ENCODE data around the gene LDHAL6A.

LDHAL6A gene

GRCh38 chr11:18490736-18491485, 35.3 kb downstream of the LDHAL6A start:
- no peak for DNase-seq

- DNase-seq = no peak
Measured at GRCh38 chr11:18491924-18492323, 36.3 kb downstream of the LDHAL6A start.

DNA sequence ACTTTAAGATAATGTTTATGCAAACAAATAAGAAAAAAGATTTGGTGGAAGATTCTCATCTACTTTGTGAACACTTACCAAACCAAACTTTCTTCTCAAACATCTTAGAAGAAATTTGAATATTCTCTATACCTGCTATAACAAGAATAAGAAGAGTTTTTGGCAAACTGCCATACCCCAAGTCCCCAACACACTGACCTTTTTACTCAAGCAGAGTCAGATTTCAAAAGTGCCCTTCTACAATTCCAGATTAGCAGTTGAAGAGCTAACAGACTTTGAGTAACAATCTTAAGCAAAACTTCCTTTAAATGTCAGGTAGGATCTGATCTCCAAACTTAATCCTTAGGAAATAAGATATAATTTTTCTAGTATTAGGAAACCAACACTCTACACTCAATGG, 37.2 kb downstream of the LDHAL6A start:
- no peak for DNase-seq

GRCh38 chr11:18493310-18493709, 37.7 kb downstream of the LDHAL6A start:
- no peak for DNase-seq

- no peak for DNase-seq
Measured at GRCh38 chr11:18495271-18495670, 39.6 kb downstream of the LDHAL6A start.

DNA sequence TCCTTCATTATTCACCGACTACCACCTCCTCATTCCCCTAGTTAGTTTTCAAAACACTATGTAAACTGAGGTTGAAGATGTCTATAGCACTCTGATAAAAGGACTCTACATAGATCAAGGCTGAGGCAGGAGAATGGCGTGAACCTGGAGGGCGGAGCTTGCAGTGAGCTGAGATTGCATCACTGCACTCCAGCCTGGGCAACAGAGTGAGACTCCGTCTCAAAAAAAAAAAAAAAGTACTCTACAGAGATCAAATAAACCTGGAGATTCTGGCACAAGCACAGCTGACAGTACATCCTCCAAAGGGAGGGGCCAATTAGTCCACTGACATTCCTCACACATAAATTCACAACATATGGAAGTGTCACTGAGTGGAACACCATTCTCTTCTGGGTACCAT, 40.0 kb downstream of the LDHAL6A start:
- no peak for DNase-seq

DNA sequence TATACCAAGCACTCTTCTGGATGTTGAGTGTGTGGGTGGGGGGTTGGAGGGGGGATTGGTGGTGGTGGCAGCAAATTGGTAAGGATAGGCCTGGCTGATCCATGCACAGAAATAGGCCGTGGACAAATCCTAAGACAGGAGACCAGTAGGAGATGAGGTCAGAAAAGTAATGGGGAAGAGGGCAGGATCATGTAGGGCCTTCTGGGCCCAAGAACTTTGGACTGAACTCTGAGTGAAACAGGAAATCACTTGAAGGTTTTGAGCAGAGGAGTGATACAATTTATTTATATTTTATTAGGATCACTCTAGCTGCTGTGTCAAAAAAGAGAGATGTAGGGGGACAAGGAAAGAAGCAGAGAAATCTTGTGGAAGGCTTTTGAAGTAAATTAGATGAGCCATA, 42.4 kb downstream of the LDHAL6A start:
- no peak for DNase-seq

- DNase-seq = no peak
Measured at GRCh38 chr11:18501629-18502028, 46.0 kb downstream of the LDHAL6A start.

- no peak for DNase-seq
Measured at GRCh38 chr11:18502352-18502751, 46.7 kb downstream of the LDHAL6A start.

DNA sequence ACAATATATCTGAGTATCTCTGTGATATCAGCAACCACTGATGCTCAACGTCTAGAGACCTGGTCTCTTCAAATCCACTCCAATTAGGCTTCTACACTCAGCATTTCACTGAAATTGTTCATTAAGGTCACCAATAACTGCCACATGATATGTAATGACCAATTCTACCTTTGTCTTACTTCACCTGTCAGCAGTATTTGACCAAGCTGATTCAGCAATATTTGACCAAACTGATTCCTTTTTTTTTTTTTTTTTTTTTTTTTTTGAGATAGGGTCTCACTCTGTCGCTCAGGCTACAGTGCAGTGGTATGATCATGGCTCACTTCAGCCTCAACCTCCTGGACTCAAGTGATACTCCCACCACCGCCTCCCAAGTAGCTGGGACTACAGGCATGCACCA, 65.5 kb downstream of the LDHAL6A start:
- no peak for DNase-seq

DNA sequence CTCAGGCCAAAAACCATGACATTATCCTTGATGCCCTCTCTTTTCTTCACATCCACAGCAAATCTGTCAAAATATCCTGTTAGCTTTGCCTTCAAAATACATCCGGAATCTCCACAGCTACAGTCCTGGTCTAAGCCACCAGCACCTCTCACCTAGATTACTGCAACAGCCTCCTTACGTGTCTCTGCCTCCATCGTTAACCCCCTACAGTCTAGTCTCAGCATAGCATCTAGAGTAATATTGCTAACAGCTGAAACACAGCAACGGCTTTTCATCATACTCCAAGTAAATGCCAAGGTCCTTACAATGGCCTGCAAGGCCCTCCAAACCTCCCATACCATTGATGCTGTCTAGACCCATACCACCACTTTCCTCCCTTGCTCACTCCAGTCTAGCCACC, 66.7 kb downstream of the LDHAL6A start:
- no peak for DNase-seq

DNA sequence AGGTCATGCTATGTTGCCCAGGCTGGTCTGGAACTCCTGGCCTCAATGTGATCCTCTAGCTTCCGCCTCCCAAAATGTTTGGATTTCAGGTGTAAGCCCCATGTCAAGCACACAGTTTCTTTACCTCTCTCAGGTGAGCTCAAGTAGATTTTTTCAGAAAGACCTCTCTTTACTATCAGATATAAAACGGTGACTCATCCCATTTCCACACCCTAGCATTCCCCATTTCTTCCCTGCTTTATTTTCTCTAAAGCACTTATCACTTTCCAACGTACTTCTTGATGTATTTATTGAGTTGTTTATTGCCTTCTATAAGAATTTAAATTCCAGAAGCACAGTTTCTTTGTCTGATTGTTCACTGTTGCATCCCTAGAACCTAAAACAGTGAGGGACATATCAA, 67.4 kb downstream of the LDHAL6A start:
- no peak for DNase-seq

DNA sequence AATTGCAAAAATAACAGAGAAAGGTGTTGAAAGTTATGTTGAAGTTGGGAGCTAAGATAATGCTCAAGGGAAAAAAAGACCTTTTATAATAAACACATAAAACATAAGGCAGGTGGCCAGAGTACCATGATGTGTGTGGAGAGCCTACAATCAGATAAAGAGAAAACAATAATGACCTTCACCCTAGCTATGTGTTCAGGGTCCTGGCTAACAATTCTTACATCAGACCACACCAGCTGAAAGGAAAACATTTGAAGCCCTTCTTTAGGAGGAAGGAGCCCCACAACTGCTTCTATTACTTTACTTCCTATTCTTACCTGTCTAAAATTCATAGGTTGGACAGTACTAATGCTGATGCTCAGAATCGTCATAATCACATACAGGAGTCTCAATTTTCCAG, 68.6 kb downstream of the LDHAL6A start:
- DNase-seq = no peak

DNA sequence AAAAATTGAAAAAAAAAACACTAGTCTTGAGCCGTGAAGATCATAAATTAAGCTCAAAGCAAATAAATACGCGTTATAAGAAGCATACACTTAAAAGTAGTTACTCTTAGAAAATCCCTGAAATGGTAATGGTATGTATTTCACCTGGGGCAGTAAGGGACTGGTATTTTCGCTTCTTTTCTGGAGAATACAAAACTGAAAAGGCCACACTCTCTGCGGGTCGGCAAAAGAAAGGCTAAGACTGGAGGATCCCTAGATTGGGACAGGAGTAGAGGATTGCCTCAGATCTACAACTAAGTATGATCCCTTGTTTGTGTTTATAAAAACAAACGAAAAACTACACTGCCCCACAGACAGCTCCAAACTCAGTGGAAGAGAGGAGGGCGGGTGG, 70.5 kb downstream of the LDHAL6A start:
- no peak for DNase-seq

DNA sequence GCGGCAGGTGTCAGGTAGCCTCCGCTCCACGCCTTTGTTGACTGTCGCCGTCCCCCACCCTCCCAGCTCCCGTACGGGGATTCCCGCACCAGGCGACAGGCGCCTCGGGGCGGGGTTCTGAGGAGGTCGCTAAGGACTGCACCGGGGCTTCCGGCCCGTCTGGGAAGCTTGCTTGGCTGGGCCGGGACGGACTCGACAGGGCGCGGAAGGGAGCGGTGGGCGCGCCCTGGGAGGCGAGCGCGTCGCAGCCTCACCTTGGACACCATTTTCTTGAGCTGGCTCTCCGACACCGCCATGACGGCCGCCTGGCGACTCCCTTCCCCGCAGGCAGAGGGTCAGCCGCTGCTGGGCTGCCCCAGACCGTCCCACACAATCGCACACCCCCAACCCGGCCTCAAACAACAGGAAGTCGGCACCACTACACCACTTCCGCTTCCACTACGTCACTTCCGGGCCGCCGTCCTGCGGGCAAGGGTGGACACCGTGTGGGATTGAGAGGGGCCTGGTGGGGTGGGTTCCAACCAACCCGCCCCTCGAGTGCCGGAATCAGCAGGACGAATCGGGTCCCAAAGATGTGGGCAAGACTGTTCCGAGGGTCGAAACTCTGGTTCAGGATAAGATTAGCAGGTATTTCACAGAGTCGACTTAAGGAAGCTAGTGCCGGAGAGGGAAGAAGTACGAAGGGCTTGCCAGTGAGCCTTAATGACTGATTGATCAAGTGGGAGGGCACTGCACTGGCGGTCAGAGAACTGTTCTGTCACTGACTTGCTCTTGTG, 71.1 kb downstream of the LDHAL6A start, which contains the start of gene TSG101:
Gene TSG101 (minus strand): TSS at position 422 of the 776 bp plus-strand sequence. CDS start 126 bp downstream, at position 296.
- DNase-seq = peak; percentile 45

- DNase-seq = no peak
Measured at GRCh38 chr11:18527512-18527911, 71.9 kb downstream of the LDHAL6A start.

Data from NCI-H1694 (cell line).